HG03280 (cell line): ENCODE data around the gene RAB42.
"Not testable (repeated sequence)": the region's sequence is repeated elsewhere in the genome, so short reads cannot be mapped to it uniquely, and the experiment has no call there.

ENCODE experiments used
- ATAC-seq: cut with Tn5 transposase; IDR thresholded peaks from one replicate; pipeline ENCODE4 v1.9.1; 2021; ENCODE audit warnings: mild to moderate bottlenecking, moderate library complexity; ENCODE audit not compliant: unreplicated experiment

The RAB42 gene, protein sequence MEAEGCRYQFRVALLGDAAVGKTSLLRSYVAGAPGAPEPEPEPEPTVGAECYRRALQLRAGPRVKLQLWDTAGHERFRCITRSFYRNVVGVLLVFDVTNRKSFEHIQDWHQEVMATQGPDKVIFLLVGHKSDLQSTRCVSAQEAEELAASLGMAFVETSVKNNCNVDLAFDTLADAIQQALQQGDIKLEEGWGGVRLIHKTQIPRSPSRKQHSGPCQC

DNA sequence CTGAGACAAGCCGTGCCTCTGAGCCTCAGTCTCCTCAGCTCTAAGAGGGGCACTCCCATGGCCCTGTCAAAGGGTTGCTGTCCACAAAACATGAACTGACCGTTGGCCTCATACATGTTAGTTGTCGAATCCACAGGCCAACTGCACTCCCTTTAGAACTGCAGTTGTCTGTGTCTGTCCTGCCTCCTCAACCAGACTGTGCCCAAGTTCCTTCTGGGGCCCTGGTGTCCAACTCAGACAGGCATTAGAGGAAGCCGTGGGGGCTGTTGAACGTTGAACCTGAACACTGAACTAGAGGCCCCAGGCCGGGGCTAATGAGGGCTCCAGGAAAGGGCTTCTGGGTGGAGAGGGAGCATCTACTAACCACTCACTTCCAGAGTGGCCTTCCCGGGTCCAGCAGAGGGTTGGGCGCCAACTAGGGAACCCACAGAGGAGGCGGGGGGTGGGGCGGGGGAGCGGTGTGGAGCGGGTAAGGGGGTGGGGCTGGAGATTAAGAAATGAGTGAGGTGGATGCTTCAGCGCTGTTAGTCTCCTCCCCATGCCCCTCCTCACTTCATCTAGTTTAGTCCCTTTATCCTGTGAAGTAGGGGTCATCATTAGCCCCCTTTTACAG lies at the start of gene RAB42:
TSS of gene RAB42 (plus strand) at position 558 of the 613 bp plus-strand sequence. CDS start 247 bp downstream, outside the sequence.
- no peak for ATAC-seq

DNA sequence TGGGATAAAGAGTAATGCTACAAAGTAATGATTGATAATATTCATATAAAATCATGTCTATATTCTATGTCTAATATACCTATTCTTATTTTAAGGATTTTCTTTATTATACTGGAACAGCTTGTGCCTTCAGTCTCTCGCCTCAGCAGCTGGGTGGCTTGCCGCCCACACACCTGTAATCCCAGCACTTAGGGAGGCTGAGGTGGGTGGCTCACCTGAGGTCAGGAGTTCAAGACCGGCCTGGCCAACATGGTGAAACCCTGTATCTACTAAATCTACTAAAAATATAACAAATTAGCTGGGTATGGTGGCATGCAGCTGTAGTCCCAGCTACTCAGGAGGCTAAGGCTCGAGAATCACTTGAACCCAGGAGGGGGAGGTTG lies 46.8 kb upstream of the RAB42 start:
- no peak for ATAC-seq

DNA sequence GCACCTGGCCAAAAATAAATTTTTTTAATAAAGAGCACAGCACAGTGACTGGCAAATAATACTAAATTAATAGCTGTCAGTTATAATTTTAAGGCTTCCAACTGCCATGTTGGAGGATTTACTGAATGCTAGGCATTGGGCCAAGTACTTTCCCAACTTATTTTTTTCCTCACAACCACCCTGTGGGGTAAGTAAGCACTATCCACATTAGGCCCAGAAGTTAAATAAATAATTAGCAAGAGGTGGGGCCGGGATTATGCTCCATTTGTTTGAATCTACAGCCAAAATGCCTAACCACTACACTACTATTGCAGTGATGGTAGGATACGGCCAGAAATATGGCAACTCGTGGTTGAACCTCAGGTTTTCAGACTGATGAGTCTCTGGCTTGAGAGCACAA lies 43.7 kb upstream of the RAB42 start:
- ATAC-seq: no peak

DNA sequence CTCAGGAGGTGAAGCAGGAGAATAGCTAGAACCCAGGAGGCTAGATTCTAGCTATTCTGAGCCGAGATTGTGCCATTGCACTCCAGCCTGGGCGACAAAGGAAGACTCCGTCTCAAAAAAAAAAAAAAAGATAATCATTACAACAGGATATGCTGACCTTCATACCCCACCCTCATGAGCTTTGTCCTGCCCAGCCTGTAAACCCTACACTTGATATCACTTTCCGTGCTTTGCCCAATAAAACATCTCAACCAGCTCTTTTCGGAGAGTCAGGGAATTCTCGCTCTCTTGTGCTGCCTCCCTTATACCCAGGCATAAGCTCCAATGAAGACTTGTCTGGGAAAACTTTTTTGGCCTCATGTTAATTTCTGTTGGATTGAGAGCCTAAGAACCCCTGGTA lies 40.7 kb upstream of the RAB42 start:
- ATAC-seq: no peak

DNA sequence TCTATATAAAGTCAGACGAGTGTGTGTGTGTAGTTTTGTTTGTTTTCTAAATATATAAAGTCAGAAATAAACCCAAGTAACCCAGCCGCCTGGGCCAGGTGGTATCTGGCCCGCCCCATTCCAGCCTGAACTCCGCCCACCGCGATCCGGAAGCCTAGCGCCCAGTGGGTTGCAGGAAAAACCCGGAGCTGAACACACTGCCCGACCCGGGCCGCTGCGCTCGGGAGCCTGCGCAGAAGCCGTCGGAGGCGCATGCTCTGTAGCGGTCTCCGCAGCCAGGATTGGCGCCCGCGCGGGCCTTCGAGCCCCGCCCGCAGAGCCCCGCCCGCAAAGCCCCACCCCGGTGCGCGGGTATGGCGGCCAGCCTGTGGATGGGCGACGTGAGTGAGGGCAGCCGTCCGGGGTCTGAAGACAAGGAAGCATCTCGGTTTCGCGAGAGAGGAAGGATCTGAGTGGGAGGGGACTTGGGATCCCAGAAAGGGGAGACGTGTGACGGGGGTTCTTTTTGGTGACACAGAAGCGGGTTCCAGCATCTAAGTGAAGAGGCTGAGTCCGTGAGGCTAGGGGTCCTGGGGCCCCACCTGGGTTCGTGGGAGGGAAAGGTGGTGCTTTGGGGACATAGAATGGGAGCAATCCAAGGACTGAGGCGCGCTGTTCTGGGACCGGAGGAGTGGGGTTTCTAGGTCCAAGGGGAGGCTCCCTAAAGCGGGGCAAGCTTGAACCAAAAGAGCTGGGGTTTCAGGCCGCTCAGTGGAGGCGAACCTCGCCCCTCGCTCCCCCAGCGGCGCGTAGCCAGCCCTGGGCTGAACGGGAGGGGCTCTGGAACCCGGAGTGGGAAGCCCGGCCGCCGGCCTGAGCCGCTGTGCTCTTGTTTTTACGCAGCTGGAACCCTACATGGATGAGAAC lies 39.1 kb upstream of the RAB42 start, which contains the start of gene TRNAU1AP:
TSS of gene TRNAU1AP (plus strand) at position 328 of the 906 bp plus-strand sequence. CDS start at position 354, 26 bp downstream.
- ATAC-seq: peak; percentile 92

DNA sequence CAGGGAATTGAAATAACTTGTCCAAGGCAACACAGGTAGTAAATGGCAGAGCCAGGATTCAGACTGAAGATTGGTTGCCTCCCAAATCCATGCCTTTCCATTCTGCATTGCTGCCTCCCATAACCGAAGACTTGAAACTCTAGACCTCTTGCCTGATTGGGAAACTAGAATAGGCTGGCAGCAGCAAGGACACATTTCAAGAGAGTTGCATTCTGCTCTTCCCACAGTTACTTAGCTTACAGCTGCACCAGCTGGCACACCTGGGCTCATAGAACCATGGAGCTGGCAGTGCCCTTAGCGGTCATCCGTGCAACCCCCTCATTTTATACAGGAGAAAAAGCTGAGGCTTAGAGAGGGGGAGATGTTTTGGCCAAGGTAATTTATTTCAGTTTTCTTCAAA lies 31.2 kb upstream of the RAB42 start:
- ATAC-seq: no peak

DNA sequence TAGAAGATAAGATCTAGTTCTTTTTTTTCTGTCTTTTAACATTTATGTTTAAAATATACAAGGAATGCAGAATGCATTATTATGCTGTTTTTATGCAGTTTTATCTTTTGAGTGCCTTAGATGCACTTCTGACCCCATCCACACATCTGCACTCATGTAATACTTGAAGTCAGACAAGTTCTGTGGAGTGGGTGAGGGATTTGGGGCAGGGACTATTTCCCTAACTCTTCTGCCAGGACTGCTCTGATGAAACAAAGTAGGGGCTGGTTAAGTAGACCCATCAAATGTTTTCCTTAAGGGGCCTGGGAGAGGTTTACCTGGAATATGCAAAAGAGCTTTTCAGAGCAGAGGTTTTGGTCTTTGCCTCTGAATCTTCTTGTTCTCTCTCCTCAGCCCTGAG lies 27.8 kb upstream of the RAB42 start:
- no peak for ATAC-seq

DNA sequence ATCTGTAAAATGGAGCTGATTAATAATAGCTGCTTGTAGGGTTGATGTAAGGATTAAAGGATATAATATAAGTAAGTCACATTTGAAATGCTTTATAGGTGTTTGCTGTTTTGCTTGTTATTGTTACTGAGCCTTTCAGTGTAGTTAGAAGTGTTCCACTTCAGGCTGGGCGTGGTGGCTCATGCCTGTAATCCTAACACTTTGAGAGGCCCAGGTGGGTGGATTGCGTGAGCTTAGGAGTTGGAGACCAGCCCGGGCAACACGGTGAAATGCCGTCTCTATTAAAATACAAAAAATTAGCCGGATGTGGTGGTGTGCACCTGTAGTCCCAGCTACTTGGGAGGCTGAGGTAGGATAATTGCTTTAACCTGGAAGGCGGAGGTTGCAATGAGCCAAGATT lies 27.0 kb upstream of the RAB42 start:
- no peak for ATAC-seq

DNA sequence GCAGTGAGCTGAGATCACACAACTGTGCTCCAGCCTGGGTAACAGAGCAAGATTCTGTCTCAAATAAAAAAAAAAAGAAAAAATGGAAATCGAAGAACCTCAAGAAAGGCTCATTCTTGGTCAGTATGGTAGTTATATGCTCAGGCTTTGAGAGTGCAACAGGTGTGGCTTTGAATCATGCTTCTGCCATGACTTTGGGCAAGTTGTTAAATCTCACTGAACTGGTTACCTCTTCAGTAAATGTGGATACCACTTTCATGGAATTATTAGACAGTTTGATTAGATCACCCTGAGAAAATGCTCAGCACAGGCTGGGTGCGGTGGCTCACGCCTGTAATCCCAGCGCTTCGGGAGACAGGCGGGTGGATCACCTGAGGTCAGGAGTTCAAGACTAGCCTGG lies 26.3 kb upstream of the RAB42 start:
- ATAC-seq: no peak

DNA sequence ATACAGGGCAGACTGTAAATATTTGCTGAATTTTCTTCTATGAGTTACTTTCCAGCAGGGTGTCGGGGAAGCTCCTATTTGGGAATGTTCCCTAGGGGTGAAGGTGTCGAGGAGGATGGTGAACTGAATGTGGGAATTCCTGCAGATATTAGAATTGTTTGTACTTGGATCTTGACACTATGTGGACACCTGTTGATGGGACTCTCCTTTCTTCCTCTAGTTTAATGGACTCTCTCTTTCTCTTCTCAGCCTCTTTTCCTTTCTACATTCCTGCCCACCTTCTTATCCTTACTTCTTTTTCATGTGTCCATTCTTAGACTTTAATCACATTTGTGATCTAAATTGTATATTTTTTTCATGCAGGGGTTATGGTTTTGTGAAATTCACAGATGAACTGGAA lies 25.1 kb upstream of the RAB42 start:
- ATAC-seq: no peak

DNA sequence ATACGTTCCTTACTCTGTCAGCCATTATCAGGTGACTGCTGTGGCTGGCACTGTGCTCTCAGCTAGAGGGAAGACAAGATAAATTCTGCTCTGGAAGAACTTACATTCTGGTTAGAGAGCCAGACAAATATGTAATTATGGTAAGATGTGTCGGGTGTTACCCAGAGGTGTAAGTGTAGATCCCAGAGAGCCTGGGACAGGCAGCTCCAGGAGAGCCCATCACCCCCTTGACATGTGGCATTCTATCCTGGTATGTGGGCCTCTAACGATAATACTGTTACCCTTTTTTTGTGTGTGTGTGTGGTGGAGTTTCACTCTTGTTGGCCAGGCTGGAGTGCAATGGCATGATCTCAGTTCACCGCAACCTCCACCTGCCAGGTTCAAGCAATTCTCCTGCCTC lies 20.2 kb upstream of the RAB42 start:
- no peak for ATAC-seq

DNA sequence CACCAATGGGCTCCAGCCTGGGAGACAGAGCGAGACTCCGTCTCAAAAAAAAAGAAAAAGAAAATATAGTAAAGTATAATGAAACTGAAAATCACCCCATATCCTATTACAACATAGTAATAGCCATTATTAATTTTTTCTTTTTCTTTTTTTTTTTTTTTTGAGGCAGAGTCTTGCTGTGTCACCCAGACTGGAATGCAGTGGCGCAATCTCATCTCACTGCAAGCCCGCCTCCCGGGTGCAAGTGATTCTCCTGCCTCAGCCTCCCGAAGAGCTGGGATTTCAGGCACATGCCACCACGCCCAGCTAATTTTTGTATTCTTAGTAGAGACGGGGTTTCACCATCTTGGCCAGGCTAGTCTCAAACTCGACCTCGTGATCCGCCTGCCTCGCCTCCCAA lies 19.2 kb upstream of the RAB42 start:
- not testable (repeated sequence) for ATAC-seq

DNA sequence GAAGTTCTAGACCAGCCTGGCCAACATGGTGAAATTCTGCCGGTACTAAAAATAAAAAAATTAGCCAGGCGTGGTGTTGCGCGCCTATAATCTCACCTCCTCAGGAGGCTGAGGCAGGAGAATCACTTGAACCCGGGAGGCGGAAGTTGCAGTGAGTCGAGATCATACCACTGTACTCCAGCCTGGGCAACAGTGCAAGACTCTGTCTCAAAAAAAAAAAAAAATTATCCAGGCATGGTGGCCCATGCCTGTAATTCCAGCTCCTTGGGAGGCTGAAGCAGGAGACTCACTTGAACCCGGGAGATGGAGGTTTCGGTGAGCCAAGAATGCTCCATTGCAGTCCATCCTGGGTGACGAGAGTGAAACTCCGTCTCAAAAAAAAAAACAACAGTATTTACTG lies 18.5 kb upstream of the RAB42 start:
- ATAC-seq: no peak

DNA sequence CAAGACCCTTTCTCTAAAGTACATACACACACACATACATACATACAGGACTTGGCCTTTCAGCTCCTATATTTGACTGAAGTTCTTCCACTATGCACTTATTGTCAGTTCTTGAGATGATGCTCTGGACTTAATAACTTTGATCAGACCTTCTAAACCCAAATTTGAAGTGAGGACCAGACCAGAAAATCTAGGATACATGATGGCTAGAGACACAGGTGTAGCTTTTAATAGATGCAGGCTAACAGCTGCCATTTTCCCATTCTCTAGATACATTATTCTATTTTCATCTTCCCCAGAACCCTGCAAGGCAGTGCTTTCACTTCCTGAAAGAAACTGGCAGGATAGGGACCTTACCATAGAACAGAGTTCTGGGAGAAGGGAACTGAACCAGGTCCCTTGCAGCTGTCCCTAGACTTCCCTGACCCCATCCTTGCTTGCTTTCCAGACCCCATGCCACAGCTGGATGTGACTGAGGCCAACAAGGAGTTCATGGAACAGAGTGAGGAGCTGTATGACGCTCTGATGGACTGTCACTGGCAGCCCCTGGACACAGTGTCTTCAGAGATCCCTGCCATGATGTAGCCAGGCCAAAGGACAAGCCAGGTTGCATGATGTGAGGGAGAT lies 14.9 kb upstream of the RAB42 start:
- no peak for ATAC-seq

DNA sequence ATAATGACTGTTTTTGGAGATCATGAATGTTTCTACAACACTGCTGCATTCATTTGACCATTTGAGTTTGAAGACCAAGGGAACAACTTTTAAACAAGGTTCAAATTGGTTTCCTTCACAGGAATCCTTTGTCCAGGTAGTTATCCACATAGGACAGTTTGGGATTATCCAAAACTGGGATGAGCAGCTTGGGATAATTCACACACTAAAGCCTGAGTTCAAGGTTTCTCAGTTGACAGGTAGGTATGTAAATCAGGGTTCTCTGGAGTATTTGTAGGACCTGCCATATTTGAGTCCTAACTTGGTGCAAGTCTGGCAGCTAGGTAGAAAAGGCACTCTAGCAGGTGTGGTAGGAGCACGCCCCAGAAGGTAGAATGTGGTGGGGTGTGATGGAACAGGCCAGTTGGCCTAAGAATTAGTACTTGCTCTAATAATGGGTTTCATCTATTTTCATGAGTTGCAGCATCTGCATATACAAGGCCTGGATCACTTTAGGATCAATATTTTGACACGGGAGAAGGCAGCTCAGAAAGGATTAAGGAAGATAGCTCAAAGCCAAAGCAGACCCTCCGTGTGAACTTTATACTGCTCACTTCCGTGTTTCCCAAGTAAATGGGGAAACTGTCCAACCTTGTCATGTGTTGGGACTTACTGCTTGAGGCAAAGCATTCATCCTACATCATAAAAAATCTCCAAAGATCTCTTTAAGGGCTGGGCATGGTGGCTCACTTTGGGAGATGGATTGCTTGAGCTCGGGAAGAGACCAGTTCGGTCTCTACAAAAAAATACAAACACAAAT lies 14.1 kb upstream of the RAB42 start:
- no peak for ATAC-seq

DNA sequence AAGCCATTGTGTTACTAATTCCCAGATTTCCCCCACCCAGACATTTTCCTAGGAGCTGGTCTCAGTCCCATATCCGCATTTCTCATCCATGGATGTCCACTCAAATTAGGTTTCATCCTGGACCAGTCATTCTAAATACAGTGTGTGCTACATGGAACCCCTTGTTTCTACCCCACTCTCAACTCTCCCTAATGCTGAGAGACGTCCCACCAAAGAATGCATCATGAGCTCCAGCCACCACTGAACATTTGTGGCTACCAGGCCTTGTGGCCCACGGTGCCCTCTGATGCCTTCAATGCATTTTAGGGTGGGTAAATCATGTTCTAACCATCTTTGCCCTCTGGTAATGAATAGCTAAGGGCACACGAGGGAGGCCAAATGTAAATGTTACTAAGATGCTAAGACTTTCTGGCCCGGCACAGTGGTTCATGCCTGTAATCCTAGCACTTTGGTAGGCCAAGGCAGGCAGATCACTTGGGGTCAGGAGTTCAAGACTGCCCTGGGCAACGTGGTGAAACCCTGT lies 13.3 kb upstream of the RAB42 start:
- no peak for ATAC-seq

DNA sequence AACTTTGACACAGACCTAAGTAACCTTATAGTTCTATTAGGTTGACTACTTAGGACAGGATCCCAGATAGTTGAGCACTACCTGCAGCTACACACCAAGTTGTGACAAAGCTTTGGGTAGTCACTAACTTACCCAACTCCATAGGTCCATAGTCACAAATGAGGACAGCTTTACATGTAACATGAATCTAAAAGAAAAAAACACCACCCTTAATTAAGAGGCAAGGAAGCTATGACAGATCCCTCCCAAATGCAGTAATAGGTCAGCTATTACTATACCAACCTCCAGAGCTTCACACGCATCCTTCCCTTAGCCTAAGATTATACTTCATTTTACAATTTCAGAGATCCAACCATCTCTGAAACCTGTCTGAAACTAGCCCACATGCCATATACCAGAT lies 12.7 kb upstream of the RAB42 start:
- no peak for ATAC-seq

DNA sequence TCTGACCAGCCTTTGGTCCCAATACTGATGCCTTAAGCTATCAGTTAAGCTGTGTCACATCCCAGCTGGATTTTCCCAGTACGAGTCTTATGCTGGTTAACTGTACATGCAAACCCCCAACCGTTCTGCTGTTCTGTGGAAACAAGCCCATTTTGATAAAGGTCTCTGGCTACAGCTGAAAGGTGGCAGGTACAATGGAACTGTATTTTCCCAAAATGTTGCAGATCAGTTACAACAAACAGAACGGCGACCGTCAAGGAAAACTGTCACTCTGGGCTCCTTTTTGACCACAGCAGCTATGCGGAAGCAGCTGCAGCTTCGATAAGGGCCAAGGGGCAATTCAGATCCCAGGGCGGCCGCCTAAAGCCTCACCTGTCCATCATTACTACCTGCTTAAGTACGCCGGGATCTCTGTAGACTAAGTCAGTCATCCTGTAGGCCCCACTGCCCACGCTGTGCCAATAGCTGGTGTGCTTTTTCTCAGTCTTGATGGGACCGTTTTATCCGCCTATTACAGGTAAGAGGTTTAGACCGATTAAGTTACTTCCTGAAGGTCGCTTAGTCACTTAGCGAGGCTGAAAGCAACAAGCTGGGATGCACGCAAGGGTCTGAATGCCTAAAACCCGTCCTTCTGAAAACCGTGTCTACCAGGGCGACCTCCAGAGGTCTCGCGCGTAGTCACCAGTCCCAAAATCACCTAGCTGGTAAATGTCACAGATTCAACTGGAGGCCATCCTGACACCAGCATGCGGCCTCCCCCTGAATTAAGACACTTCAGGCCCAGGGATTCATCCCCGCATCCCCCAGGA lies 11.1 kb upstream of the RAB42 start:
- ATAC-seq: peak; percentile 24

DNA sequence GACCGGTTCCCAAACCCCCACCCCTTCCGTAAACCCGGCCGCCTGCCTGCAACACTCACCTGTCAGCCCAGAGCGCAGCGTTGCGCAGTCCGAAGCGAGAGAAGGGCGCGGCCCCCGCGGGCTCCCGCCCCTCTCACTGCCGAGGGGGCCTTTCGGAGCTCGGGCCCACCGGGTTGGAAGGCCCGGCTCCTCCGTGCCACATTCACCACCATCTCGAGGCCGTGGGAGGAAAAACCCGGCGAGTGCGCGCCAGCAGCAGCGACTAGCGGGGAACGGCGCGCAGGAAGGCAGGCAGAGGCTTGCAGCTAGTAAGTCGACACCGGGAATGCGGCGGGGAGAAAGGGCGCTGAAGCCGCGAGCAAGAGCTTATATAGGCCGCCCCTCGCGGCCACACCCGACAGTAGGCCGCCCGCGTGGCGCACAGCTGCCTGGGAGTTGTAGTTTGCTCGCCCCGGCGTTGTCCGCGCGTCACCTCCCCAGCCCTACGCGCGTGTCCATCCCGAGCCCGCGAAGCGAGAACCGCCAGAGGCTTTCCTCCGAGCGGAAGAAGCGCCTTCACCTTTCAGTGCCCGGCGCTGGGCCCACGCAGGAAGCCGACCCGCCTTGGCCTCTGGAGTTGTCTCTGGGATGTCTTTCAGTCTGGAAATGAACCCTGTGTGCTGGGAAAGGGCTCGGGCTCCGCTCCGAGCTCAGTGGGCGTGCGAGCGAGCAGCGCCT lies 10.4 kb upstream of the RAB42 start:
- ATAC-seq: peak; percentile 86
